GM19035 (cell line): Measurements from ENCODE around the gene IVD.

ENCODE experiments used
- ATAC-seq: cut with Tn5 transposase; IDR thresholded peaks from one replicate; pipeline ENCODE4 v1.9.1; 2021; ENCODE audit not compliant: unreplicated experiment

IVD gene

DNA sequence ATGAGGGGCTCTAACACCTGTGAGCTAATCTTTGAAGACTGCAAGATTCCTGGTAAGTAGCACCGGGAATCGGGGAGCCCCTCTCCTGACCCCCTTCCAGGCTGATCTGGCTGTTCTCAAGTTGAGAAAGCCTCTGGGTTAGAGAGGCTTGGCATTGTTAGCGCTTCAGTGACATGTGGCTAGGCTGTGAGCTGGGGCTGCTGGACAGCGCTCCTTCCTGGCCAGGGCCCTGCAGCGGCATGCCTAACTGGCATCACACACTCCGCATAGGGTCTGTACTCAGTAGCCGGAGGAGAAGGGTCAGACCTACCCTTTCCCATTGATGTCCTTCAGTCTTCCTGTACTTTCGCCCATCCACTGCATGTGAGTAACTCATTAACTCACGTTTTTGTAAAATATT lies 7.4 kb downstream of the IVD start:
- ATAC-seq: no peak

DNA sequence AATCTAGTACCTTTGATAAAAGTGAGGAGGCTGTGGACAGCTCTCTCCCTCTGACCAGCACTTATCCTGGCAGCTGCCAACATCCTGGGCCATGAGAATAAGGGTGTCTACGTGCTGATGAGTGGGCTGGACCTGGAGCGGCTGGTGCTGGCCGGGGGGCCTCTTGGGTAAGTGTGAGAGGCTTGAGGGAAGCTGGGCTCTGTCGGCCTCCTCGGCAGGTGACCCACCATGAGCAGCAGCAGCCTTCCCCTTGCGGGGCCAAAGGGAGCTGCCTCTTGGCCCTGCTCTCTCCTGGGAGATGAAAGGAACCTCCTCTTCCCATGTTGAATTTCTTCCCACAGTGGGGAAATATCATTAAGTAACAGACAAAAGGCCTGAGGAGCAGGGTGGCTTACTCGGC lies 9.2 kb downstream of the IVD start:
- no peak for ATAC-seq

DNA sequence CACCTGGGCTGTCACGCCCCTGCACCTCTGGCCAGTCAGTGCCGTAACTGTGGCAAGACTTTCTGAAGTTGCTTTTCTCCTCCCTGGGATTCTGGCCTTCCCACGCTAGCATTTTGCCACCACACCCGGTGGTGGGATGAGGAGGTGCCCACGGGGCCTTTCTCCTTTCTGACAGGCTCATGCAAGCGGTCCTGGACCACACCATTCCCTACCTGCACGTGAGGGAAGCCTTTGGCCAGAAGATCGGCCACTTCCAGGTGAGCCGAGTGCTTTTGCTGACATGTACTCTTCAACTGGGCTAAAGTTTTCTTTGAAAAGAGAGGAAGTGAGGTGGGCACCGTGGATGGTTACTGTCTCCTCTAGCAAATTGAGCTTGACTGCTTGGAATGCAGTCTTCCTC lies 9.6 kb downstream of the IVD start:
- ATAC-seq: no peak

DNA sequence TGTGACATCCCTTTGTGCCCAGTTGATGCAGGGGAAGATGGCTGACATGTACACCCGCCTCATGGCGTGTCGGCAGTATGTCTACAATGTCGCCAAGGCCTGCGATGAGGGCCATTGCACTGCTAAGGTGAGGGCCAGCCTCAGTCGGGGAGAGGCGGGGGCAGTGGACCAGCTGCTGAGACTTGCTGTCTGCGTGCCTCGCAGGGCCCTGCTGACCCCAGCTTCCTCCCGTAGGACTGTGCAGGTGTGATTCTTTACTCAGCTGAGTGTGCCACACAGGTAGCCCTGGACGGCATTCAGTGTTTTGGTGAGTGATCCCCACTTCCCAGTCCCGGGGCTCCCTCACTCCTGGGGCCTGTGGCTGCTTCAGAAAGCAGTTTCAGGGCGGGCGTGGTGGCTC lies 10.5 kb downstream of the IVD start:
- no peak for ATAC-seq

DNA sequence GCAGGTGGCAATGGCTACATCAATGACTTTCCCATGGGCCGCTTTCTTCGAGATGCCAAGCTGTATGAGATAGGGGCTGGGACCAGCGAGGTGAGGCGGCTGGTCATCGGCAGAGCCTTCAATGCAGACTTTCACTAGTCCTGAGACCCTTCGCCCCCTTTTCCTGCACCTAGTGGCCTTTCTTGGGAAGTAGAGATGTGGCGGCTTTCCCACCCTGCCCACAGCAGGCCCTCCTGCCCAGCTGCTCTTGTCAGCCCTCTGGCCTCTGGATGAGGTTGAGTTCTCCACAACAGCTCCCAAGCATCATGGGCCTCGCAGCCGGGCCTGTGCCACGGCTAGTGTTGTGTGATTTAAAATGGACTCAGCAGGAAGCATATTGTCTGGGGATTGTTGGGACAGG lies 12.5 kb downstream of the IVD start:
- ATAC-seq: no peak

DNA sequence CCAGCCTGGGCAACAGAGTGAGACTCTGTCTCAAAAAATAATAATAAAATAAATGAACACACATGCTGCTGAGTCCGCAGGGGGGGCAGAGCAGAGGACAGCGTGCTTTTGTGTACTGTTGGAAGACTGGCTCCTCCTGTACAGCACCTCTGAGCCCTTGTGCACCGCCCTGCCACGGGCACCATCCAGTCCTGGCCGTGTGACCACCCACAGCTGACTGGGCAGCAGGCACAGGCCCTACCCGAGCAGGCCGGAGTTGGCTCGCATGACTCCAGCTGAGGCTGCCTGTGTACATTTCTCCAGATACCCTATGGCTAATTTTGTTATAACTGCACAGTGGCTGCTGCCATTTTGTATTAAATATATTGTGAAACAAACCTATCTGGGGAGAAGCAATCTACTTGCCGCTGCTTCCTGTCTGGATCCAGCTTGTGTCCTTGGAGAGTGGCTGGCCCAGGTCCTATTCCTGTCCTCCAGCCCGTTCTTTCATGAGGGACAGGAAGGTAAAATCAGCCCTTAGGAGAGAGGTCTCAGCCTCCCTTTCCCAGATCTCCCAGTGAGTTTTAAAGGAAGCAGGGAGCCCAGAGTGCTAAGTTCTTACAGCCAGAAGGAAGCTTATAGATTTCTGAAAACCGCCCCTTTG lies 14.6 kb downstream of the IVD start:
- no peak for ATAC-seq

DNA sequence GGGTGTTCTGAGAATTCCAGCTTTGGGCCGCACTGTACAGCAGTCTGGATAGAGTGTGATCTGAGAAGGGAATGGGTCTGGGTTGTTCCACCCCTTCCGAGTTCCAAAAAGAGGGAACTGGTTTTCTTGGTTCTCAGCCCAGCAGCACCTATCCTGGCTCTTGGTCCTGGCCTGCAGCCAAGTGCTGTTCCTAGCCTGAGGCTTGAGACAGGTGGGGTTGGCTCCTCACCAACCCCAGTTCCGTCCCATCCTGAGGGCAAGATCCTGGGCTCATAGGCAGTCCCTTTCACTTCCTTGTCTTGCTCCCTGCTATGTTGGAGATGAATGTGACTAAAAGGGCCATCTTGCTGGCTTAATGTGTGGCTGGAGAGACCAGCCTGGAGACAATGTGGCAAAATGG lies 15.2 kb downstream of the IVD start:
- no peak for ATAC-seq

DNA sequence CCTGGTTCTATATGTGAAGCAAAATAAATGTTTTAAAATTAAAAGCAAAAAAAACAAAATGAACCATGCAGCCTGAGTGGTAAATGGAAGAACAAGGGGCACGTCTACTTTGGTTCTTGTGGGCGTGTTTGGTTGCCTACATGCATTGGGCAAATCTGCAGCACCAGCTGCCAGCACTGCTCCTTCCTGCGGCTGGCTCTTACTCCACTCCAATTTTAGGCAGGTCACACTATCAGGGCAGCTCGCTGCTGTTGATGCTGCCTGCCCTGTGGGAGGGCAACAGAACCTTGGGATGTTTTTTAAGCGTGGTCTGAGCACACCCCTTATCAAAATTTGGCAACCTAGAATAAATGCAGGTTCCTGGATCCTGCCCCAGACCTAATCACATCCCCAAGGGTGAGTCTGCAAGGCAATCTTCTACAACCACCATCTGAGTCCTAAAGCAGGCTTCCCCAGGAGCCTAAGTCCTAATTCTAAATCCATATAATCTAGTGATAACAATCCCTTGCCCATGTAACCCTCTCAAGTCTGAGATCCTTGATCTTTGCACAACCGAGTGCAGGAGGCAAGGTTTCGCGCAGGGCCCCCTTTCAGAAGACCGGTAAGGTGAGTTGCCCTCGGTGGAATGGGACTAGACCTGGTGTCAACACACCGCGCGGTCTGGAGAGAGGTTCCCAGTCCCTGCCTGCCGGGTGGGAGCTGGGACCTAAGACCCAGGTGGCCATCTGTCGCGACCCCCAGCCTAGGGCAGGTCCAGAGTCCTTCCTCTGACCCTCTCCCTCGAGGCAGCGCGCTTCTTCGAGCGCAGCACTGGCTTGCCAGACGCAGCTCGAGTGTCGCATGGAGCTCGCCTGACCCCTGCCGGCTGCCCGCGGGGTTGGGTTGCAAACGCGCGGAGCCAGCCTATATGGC lies 15.9 kb downstream of the IVD start:
- peak; percentile 70 for ATAC-seq

DNA sequence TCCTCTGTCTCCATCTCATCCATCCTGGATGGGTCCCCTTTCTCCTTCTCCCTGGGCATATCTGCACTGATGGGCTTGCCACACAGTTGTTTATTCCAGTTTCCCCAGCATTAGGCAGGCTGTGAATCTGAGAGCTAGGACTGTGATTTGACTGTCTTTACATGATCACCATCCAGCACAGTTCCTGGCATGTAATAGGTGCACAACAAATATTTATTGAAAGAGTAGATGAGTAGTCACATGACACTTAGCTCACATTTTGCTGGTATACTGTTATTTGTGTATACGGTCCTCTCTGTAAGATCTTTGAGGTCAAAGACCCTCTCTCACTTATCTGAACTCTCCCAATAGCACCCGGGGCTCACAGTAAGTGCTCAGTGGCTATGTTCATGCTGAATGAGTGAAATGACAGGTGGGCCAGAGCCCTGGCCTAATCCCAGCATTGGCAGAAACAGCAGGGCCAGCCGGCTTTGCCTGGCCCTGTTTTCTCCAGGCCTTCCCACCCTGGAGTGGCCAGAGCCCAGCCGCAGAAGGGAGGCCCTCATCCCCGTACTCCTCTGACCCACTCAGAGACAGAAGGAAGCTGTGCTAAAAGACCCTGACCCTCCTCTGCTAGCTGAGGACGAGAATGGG lies 19.0 kb downstream of the IVD start:
- no peak for ATAC-seq

DNA sequence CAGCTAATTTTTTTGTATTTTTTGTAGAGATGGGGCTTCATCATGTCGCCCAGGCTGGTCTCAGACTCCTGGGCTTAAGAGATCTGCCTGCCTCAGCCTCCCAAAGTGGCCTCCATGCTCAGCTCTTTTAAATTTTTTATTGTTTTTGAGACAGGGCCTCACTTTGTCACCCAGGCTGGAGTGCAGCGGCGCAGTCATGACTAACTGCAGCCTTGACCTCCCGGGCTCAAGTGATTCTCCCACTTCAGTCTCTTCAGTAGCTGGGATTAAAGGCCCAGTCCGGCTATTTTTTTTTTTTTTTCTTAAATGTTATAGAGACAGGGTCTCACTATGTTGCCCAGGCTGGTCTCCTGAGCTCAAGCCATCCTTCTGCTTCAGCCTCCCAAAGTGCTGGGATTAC lies 20.1 kb downstream of the IVD start:
- ATAC-seq: no peak

DNA sequence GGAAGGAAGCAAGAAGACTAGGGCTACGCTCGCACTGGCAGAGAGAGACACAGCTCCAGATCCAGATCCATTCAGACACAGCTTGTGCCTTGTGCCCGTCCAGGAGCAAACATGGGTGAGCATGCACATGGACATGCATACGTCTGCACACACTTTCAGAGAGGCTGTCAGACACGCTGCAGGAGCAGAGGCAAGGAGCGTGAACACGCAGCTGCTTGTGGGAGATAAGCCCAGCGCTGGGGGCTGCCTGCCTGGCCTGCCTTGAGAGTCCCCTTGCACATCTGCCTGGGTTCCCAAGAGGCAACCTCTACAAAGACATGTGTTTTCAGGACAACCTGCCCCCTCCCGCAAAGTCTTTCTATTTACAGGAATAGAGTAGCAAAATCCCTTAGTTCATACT lies 21.6 kb downstream of the IVD start:
- no peak for ATAC-seq

DNA sequence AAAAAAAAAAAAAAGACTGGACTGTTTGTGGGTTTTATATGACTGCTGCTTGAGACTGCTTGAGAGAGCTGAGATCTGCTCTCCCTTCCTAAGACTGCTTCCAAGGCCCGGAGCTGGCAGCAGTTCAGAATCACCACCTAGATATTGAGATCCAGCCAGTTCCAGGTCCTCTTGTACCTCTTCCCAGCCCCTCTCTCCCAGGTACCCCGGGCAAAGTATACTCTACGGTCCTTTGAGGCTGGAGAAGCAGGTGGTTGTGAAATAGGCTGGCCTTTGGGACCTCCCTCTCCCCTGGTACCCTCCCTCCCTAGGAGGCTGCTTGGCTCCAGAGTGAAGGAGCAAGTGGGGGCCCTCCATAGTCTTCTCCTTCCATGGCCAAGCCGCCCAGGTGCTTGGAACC lies 22.6 kb downstream of the IVD start:
- ATAC-seq: no peak

DNA sequence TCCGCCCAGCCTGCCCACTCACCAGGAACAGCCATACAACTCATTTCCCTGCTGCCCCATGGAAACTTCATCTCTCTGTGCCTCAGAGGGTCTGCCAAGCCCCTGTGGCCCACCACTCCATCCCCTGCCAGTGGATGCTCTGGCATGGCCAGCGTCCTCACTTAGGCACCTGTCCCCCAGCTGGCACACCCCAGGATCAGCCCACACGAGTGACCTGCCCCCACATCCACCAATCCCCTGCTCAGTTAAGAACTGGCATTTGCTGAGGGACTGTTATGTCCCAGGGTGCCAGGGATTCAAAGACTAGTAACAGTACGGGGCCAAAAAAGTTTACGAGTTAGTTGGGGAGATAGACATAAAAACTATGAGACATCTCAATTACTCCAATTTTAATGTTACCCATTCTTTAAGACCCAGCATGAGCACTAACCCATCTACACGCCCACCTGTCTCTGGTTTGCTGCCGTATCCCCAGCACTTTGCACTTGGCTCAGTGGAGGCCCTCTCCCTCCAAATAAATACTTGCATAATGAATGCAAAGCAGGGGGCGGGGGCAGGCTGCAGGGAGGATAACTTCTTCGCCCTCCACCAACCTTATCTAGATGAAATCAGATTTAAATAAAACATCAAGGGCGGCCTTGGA lies 23.6 kb downstream of the IVD start:
- no peak for ATAC-seq

DNA sequence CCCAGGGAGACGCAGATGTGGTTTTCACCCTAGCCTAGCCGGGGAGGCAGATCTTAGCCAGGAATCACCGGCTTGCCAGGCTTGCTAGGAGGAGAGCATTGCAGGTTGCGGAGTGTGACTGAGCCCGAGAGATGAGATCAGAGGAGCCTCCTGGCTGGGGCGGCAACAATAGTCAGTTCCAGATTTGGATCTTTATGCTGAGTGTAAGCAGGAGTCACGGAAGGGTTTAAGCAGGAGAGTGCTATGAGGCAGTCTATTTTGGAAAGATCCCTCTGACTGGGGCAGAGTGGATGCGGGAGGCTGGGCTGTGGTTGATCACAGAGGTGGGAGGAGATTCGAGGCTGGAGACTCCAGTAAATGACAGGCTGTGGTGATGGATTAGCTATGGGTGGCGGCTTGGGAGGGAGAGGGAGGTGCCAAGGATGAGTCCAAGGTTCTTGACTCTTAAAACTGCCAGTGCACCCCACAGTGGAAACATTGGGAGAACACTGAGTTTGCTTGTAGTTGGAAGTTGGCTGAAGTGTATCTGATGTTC lies 24.7 kb downstream of the IVD start:
- ATAC-seq: no peak

DNA sequence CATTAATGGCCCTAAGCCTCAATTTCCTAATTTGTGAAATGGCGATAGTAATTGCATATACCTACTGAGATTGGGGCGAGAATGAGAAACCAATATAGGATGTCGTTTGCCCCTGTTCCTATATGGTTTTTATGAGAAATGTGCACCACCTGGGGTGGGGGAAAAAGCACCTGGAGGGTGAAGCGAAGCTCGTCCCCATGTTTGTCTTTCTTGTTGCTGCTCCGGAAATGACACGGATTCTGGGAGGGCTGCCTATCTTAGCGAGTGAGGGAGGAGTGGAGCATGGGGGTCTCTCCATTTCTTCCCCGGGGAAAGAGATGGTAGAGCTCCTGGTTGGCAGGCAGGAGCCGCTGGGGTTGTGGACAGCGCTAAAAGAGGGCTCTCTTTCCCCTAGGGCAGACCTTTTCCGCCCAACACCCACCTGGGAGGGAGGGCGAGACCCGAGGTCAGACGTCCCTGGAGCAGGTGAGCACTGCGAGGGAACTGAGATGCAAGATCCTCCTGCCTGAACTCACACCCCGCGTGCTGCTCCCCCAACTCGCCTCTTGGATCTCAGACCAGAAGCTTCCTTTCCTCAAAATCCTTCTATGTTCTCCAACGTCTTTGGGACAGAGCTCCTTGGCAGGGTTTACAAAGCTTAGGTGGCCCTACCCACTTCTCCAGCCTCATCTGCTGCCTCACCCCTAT lies 29.6 kb downstream of the IVD start:
- no peak for ATAC-seq

DNA sequence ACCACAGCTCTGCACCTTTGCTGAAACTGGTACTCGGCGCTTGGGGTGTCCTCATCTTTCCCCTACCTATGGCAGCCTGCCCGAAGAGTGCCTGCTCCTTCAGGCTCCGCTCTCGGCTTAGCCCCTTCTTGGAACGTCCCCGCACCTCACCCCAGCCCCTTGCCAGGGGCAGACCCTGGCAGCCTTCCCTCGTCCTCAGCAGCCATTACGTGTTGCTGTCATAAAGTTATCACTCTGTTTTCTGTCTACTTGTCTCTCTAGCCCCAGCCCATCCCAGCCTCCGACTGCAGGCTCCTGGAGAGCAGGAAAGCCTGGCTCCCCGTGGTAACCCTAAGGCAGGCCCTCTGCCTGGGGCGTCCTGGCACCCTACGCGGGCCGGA lies 30.1 kb downstream of the IVD start:
- no peak for ATAC-seq

DNA sequence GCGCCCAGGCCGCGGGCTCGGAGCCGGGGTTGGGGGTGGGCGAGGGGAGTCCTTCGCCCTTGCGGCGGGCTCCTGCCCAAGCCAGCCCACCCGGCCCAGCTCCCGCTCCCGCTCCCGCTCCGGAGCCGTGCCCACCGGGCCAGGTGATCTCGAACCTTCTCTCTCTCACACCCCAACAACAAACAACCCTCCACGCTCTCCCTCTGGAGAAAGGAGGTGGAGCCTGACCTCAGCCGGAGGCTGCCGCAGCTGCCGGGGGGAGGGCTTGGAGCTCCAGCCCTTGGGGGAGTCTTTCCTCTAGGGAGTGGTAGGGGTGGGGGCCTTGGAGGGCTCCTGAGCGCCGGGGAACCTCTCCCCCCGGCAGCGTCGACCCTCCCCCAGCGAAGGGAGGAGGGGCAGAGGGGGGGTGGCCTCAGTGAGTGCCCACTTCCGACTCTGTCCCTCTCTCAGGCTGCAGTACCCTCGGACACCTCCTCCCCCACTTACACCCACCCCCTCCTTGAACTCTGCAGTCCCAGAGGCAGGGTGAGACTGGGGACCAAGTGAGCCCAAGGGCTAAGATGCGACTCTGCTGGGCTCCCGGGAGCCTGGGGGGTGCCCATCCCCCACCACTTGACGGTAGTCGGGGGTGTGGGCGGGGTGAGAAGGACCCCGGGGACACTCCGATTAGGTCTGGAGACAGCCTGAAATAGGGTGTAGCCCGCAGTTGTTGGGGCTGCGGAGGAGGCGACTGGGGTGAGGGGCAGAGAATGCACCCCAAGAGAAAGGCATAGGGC lies 30.7 kb downstream of the IVD start:
- no peak for ATAC-seq

DNA sequence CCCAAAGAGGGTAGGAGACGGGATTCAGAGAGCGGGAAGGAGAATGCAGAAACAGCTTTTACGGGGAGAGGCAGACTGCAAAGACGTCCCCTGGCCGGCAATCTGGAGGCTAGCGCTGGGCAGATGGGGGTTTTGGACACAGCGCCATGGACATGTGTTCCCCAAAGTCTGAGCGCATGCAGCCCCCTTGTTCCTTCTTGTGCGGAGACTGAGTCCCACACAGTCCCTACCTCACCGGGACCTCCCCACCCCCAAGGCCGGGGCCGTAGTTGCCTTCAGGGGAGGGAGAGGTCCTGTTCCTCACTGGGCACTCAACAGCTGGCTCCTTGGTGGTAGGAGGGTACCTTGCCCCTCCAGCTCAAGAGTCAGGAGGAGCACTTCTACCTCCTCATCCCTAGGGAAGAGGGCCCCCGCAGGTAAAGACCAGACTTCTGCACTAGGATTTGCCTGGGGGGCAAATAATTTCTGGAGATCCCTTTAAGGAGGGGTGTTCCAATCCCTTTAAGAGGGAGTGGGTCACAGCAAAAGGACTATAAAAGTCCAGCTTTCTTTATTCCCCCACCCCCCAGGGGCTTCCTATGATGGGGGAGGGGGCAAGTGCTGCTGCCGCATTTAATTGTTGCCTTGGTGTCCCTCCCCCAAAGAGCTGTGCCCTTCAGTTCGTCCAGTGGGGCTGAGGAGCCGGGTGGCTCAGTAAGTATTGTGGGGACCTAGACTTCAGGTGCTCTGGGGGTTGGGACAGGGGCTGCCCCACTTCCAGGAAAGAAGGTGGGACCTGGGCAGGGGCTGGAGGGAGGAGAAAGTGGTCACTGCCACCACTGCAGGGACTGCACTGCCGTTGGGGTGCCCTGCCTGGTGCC lies 31.5 kb downstream of the IVD start:
- ATAC-seq: no peak
